ENCODE data around the gene ATP6V0E1. TPM values are rescaled to one million over a fixed set of nuclear protein-coding genes. Genes with fewer than 3 reads are reported as not detected.

ATP6V0E1 gene
- total RNA-seq, 1 experiment from 2014 or later: 84.6 TPM

DNA sequence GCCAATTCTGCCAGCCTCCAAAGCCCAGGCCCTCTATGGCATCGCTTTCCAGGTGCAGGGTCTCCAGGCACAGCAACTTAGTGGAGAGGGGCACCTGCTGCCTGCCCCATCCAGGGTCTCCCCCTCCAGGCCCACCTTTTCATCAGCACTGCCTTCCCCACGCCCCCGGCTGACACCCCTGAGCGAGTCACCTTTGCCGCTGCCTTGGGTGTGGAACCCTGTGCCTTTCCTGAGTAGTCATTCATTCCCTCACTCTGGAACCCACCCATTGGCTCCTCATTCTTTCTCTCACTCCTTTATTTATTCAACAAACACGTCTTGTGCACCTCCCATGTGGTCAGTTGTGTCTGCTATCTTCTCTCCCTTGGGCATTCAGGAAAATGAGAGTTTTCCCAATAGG, 38.8 kb upstream of the ATP6V0E1 start:
- Histone ChIP-seq H3K9me3 (ENCODE audit: control insufficient read depth in 1 of 2, insufficient read depth in 1 of 2, low read depth in 1 of 2, low read length in 2 of 2) (no peaks in the 10 kb centered on the region), H3K27me3 (ENCODE audit: insufficient read depth, low read length) (no peaks in the 10 kb centered on the region), H3K4me2 (ENCODE audit: low read length) (no peak overlapping the region), H4K20me1 (ENCODE audit: insufficient read depth) (no peaks in the 10 kb centered on the region), H3K79me2 (ENCODE audit: insufficient read depth, low read length) (no peaks in the 10 kb centered on the region), H3K9ac (ENCODE audit: low read length) (no peak overlapping the region), H2AFZ (ENCODE audit: low read depth, low read length, poor library complexity, severe bottlenecking) (no peak overlapping the region), H3K9me2 (ENCODE audit: insufficient read depth) (no peaks in the 10 kb centered on the region), H3K36me3 (ENCODE audit: control insufficient read depth in 1 of 2, insufficient read depth in 2 of 2, low read length in 2 of 2) (no peaks in the 10 kb centered on the region), H3K4me1 (ENCODE audit: control insufficient read depth in 1 of 2, insufficient read depth in 2 of 2, low read length in 2 of 2) (peaks cover 0 to 8% of the 10 kb centered on the region in 2 experiments; a peak in 1 of 4 replicates), H3K27ac (ENCODE audit: low read depth, low read length) (no peak overlapping the region), H3K4me3 (replicated peaks in 1 of 2; ENCODE audit: low read depth in 1 of 2, low read length in 2 of 2) (no peak overlapping the region)
- DNase-seq (ENCODE audit: low read depth, low spot score) (no peak), ATAC-seq (no peak)
- ChIA-PET RAD21 (ENCODE audit: low non-redundant PET in 1 of 2, low total read pairs in 2 of 2, uncharacterized antibody in 2 of 2, unreplicated experiment in 2 of 2) (no interaction called here), POLR2A (no interaction called here), CTCF (no interaction called here)
- TF ChIP-seq EGR1 (IDR thresholded peaks at IDR 0.05; ENCODE audit: low read depth) (no peak), SRF (IDR thresholded peaks at IDR 0.05; ENCODE audit: low read depth) (no peak), ZFX (IDR thresholded peaks at IDR 0.05) (no peak), CEBPB (IDR thresholded peaks at IDR 0.05; ENCODE audit: low read depth) (no peak), EZH2 (IDR thresholded peaks at IDR 0.05) (no peak), TCF7L2 (IDR thresholded peaks at IDR 0.05; ENCODE audit: borderline replicate concordance, extremely low read depth, insufficient read depth, insufficient read length) (no peak), JUND (IDR thresholded peaks at IDR 0.05) (no peak), POLR2AphosphoS5 (IDR thresholded peaks at IDR 0.05; ENCODE audit: low read depth, low read length) (no peak), POLR2A (IDR thresholded peaks at IDR 0.05; ENCODE audit: borderline replicate concordance, extremely low read depth, insufficient read depth, insufficient read length) (no peak), SP1 (IDR thresholded peaks at IDR 0.05; ENCODE audit: low read depth) (no peak), ELF1 (IDR thresholded peaks at IDR 0.05; ENCODE audit: borderline replicate concordance, low read depth) (no peak), CBX3 (IDR thresholded peaks at IDR 0.05; ENCODE audit: low read depth) (no peak), YY1 (IDR thresholded peaks at IDR 0.05; ENCODE audit: extremely low read depth, insufficient replicate concordance, low read depth, low read length) (no peak), SIN3A (IDR thresholded peaks at IDR 0.05; ENCODE audit: low read depth) (no peak), FOSL1 (IDR thresholded peaks at IDR 0.05; ENCODE audit: low read depth) (no peak)
- TF ChIP-seq, protein P1, sequence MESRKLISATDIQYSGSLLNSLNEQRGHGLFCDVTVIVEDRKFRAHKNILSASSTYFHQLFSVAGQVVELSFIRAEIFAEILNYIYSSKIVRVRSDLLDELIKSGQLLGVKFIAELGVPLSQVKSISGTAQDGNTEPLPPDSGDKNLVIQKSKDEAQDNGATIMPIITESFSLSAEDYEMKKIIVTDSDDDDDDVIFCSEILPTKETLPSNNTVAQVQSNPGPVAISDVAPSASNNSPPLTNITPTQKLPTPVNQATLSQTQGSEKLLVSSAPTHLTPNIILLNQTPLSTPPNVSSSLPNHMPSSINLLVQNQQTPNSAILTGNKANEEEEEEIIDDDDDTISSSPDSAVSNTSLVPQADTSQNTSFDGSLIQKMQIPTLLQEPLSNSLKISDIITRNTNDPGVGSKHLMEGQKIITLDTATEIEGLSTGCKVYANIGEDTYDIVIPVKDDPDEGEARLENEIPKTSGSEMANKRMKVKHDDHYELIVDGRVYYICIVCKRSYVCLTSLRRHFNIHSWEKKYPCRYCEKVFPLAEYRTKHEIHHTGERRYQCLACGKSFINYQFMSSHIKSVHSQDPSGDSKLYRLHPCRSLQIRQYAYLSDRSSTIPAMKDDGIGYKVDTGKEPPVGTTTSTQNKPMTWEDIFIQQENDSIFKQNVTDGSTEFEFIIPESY (IDR thresholded peaks at IDR 0.05; ENCODE audit: extremely low read depth, insufficient replicate concordance, low read length): no peak
- TF ChIP-seq, protein P2, sequence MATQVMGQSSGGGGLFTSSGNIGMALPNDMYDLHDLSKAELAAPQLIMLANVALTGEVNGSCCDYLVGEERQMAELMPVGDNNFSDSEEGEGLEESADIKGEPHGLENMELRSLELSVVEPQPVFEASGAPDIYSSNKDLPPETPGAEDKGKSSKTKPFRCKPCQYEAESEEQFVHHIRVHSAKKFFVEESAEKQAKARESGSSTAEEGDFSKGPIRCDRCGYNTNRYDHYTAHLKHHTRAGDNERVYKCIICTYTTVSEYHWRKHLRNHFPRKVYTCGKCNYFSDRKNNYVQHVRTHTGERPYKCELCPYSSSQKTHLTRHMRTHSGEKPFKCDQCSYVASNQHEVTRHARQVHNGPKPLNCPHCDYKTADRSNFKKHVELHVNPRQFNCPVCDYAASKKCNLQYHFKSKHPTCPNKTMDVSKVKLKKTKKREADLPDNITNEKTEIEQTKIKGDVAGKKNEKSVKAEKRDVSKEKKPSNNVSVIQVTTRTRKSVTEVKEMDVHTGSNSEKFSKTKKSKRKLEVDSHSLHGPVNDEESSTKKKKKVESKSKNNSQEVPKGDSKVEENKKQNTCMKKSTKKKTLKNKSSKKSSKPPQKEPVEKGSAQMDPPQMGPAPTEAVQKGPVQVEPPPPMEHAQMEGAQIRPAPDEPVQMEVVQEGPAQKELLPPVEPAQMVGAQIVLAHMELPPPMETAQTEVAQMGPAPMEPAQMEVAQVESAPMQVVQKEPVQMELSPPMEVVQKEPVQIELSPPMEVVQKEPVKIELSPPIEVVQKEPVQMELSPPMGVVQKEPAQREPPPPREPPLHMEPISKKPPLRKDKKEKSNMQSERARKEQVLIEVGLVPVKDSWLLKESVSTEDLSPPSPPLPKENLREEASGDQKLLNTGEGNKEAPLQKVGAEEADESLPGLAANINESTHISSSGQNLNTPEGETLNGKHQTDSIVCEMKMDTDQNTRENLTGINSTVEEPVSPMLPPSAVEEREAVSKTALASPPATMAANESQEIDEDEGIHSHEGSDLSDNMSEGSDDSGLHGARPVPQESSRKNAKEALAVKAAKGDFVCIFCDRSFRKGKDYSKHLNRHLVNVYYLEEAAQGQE (IDR thresholded peaks at IDR 0.05; ENCODE audit: low read depth): no peak
- TF ChIP-seq, protein P3, sequence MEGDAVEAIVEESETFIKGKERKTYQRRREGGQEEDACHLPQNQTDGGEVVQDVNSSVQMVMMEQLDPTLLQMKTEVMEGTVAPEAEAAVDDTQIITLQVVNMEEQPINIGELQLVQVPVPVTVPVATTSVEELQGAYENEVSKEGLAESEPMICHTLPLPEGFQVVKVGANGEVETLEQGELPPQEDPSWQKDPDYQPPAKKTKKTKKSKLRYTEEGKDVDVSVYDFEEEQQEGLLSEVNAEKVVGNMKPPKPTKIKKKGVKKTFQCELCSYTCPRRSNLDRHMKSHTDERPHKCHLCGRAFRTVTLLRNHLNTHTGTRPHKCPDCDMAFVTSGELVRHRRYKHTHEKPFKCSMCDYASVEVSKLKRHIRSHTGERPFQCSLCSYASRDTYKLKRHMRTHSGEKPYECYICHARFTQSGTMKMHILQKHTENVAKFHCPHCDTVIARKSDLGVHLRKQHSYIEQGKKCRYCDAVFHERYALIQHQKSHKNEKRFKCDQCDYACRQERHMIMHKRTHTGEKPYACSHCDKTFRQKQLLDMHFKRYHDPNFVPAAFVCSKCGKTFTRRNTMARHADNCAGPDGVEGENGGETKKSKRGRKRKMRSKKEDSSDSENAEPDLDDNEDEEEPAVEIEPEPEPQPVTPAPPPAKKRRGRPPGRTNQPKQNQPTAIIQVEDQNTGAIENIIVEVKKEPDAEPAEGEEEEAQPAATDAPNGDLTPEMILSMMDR (IDR thresholded peaks at IDR 0.05 in 2 of 3, conservative IDR thresholded peaks at IDR 0.05 in 1 of 3; ENCODE audit: borderline replicate concordance in 1 of 3, insufficient read depth in 1 of 3, low read depth in 2 of 3, low read length in 2 of 3): no peak
- TF ChIP-seq, protein P4, sequence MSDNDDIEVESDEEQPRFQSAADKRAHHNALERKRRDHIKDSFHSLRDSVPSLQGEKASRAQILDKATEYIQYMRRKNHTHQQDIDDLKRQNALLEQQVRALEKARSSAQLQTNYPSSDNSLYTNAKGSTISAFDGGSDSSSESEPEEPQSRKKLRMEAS (IDR thresholded peaks at IDR 0.05): no peak
- BruUV-seq (replicated peaks): no TSS peak
- intact Hi-C loops (cut with micrococcal nuclease): no loop called here

All from HCT116 (cell line).